Panc1 (cell line): ENCODE results near the gene MEGF11. TPM values are rescaled to one million over a fixed set of nuclear protein-coding genes. Genes with fewer than 3 reads are reported as not detected.
A peak's percentile ranks its signal among the peaks of the same experiment; 100 is the strongest.

Experiments
- ATAC-seq: fragments of 200-7000 bp; cut with Tn5 transposase; 2 replicates; pipeline ENCODE4 v1.9.1; 2020; ENCODE audit warnings: mild to moderate bottlenecking, moderate library complexity
- BruUV-seq: library from RNA; stranded (reverse); fragments of 400-500 nt; replicated peaks from 2 replicates; lab custom pipeline; 2021; lab: Mats Ljungman, UMichigan
- CTCF ChIA-PET: fragments of 300-600 bp; sonication (Branson Sonifier 250); formaldehyde crosslinking; loops from one replicate; lab custom pipeline; 2022; ENCODE audit warnings: antibody characterized with exemption; lab: Charles Lee
- POLR2A ChIA-PET: fragments of 300-600 bp; sonication (Branson Sonifier 250); formaldehyde crosslinking; loops from one replicate; lab custom pipeline; 2022; ENCODE audit warnings: antibody characterized with exemption; lab: Charles Lee
- DNase-seq: peaks from one replicate; pipeline ENCODE4 v3.0.0-alpha.2; 2010; ENCODE audit warnings: low read depth, low spot score
- H3K27ac ChIP-seq: 2 replicates; pipeline ENCODE4 v1.5.1; 2011; ENCODE audit warnings: mild to moderate bottlenecking, low read length, inconsistent platforms
- H3K27me3 ChIP-seq: fragments of 200-500 bp; sonication (Bioruptor generic); 2 replicates; pipeline ENCODE4 v1.6.0; 2014; ENCODE audit warnings: low read length, inconsistent platforms; ENCODE audit not compliant: control insufficient read depth, insufficient read depth
- H3K36me3 ChIP-seq: fragments of 200-500 bp; sonication (Bioruptor generic); 2 replicates; pipeline ENCODE4 v1.5.1; 2014; ENCODE audit warnings: inconsistent platforms, mild to moderate bottlenecking, low read length, moderate library complexity; ENCODE audit not compliant: control insufficient read depth, insufficient read depth
- H3K4me1 ChIP-seq: 2 replicates; pipeline ENCODE4 v1.5.1; 2011; ENCODE audit warnings: inconsistent platforms, mild to moderate bottlenecking, low read length, moderate library complexity; ENCODE audit not compliant: control insufficient read depth, insufficient read depth
- H3K4me3 ChIP-seq, 2 experiments: 2 replicates each; pipeline ENCODE4 v1.5.1; 2011 to 2012; ENCODE audit warnings: low read depth in 2 of 2, low read length in 2 of 2, mild to moderate bottlenecking in 2 of 2, inconsistent platforms in 1 of 2, moderate library complexity in 1 of 2
- H3K9me3 ChIP-seq: fragments of 200-500 bp; sonication (Bioruptor generic); 2 replicates; pipeline ENCODE4 v1.5.1; 2014; ENCODE audit warnings: low read depth, mild to moderate bottlenecking, inconsistent platforms, low read length, moderate library complexity; ENCODE audit not compliant: control insufficient read depth, insufficient read depth
- POLR2AphosphoS5 ChIP-seq: IDR thresholded peaks from 2 replicates; pipeline ENCODE4 v1.6.1; 2012; ENCODE audit warnings: mild to moderate bottlenecking, low read depth, low read length, moderate library complexity
- SIN3A ChIP-seq: IDR thresholded peaks from 2 replicates; pipeline ENCODE4 v1.6.1; 2012; ENCODE audit warnings: low read depth, mild to moderate bottlenecking, low read length, moderate library complexity, borderline replicate concordance; ENCODE audit not compliant: insufficient read depth
- TCF7L2 ChIP-seq: IDR thresholded peaks from 2 replicates; pipeline ENCODE4 v1.6.1; 2011; ENCODE audit warnings: mild to moderate bottlenecking, low read depth, low read length, inconsistent platforms
- in situ Hi-C: cut with HindIII; loops from 2 replicates; pipeline ENCODE4 v1.10.0; 2016; ENCODE audit warnings: low sequenced_read_pairs, low pct_unique_long_range_greater_than_20kb
- intact Hi-C: fragments of 100-400 bp; cut with micrococcal nuclease; formaldehyde crosslinking; loops from one replicate; pipeline ENCODE4 v1.10.0; 2022; ENCODE audit not compliant: unreplicated experiment
- total RNA-seq: library from RNA; stranded (reverse); gene quantifications from one replicate; pipeline ENCODE4 v1.2.1, GENCODE V29; 2021; ENCODE audit not compliant: unreplicated experiment
- TF ChIP-seq, protein P1 (sequence below), 2 experiments: IDR thresholded peaks; 2 replicates each; pipeline ENCODE4 v1.6.1; 2011 to 2012; ENCODE audit warnings: low read depth in 2 of 2, control low read depth in 1 of 2, low read length in 1 of 2, mild to moderate bottlenecking in 1 of 2, moderate library complexity in 1 of 2; ENCODE audit not compliant: insufficient read depth in 1 of 2
- TF ChIP-seq, protein P2 (sequence below): fragments of 450-650 bp; IDR thresholded peaks from 2 replicates; pipeline ENCODE4 v1.5.1; 2017; ENCODE audit warnings: mild to moderate bottlenecking

The MEGF11 gene
- total RNA-seq, 1 experiment from 2014 or later, result 0.95 TPM

DNA sequence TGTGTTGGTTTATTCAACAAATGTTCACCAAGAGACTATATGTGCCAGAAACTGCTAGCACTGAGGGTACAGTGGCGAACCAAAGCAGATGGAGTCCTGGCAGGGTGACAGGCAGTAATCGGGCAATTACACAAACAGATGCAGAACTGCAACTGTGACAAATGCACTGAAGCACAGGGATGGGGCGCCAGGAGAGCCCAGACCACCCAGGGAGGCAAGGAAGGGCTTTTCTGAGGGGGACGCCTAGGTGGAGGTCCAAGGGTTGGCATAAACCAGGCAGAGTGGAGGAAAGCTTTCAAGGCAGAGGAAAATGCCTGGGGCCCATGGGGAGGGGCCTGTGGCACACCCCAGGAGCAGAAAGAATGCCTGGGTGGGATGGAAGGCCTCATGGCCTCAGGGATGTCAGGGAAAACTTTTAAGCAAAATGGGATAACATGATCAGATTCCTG is 45.3 kb upstream of the MEGF11 start:
- Histone ChIP-seq H3K9me3 (no peaks in the 10 kb centered on the region), H3K4me1 (peaks cover 16% of the 10 kb centered on the region), H3K36me3 (no peaks in the 10 kb centered on the region), H3K4me3 (no peak overlapping the region), H3K27ac (no peak overlapping the region), H3K27me3 (no peaks in the 10 kb centered on the region)
- intact Hi-C loops (no loop called here), in situ Hi-C loops (no loop called here)
- CTCF ChIA-PET, result no interaction called here
- no peak for DNase-seq
- POLR2A ChIA-PET, result interaction anchor here (0.8 kb wide), 1 partner anchor 425 kb away, joined by 6 read pairs; no protein-coding TSS in a partner anchor
- TF ChIP-seq TCF7L2 (no peak), SIN3A (no peak), POLR2AphosphoS5 (no peak)
- TF ChIP-seq, protein P1, sequence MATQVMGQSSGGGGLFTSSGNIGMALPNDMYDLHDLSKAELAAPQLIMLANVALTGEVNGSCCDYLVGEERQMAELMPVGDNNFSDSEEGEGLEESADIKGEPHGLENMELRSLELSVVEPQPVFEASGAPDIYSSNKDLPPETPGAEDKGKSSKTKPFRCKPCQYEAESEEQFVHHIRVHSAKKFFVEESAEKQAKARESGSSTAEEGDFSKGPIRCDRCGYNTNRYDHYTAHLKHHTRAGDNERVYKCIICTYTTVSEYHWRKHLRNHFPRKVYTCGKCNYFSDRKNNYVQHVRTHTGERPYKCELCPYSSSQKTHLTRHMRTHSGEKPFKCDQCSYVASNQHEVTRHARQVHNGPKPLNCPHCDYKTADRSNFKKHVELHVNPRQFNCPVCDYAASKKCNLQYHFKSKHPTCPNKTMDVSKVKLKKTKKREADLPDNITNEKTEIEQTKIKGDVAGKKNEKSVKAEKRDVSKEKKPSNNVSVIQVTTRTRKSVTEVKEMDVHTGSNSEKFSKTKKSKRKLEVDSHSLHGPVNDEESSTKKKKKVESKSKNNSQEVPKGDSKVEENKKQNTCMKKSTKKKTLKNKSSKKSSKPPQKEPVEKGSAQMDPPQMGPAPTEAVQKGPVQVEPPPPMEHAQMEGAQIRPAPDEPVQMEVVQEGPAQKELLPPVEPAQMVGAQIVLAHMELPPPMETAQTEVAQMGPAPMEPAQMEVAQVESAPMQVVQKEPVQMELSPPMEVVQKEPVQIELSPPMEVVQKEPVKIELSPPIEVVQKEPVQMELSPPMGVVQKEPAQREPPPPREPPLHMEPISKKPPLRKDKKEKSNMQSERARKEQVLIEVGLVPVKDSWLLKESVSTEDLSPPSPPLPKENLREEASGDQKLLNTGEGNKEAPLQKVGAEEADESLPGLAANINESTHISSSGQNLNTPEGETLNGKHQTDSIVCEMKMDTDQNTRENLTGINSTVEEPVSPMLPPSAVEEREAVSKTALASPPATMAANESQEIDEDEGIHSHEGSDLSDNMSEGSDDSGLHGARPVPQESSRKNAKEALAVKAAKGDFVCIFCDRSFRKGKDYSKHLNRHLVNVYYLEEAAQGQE (IDR thresholded peaks at IDR 0.05; ENCODE audit: insufficient read depth in 1 of 2, low read depth in 2 of 2, low read length in 1 of 2), result no peak
- TF ChIP-seq, protein P2, sequence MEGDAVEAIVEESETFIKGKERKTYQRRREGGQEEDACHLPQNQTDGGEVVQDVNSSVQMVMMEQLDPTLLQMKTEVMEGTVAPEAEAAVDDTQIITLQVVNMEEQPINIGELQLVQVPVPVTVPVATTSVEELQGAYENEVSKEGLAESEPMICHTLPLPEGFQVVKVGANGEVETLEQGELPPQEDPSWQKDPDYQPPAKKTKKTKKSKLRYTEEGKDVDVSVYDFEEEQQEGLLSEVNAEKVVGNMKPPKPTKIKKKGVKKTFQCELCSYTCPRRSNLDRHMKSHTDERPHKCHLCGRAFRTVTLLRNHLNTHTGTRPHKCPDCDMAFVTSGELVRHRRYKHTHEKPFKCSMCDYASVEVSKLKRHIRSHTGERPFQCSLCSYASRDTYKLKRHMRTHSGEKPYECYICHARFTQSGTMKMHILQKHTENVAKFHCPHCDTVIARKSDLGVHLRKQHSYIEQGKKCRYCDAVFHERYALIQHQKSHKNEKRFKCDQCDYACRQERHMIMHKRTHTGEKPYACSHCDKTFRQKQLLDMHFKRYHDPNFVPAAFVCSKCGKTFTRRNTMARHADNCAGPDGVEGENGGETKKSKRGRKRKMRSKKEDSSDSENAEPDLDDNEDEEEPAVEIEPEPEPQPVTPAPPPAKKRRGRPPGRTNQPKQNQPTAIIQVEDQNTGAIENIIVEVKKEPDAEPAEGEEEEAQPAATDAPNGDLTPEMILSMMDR, result no peak
- no TSS peak for BruUV-seq
- no peak for ATAC-seq

DNA sequence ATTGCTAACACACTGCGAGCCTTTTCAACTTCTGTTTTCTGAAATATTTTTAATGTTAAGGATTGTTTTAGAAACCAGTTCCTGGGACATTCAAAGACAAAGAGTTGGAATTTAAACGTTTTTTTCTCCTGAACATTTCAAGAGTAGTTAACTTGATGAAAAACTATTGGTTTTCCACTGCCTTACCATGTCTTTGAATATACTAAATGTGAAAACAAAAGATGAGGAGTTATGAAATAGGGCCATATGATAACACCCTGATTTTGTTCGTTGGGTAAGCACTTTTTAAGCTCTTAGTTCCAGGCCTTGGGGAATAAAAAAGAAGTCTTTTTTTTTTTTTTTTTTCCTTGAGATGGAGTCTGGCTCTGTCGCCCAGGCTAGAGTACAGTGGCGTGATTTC is 42.6 kb upstream of the MEGF11 start:
- in situ Hi-C loops (no loop called here), intact Hi-C loops (no loop called here)
- DNase-seq (no peak), ATAC-seq (no peak)
- CTCF ChIA-PET, result interaction anchor here (0.6 kb wide), 1 partner anchor 162 kb away, joined by 3 read pairs; no protein-coding TSS in a partner anchor
- H3K27ac ChIP-seq, result 0 out of 2 replicates have a peak overlapping the region, but pooled peaks have one; percentile 9
- peaks cover 22% of the 10 kb centered on the region for H3K4me1 ChIP-seq
- no peaks in the 10 kb centered on the region for H3K9me3 ChIP-seq
- TF ChIP-seq, protein P2, result no peak
- TF ChIP-seq SIN3A, result no peak
- no peak for TF ChIP-seq POLR2AphosphoS5
- TF ChIP-seq, protein P1 (IDR thresholded peaks at IDR 0.05; ENCODE audit: insufficient read depth in 1 of 2, low read depth in 2 of 2, low read length in 1 of 2), result no peak
- no peak for TF ChIP-seq TCF7L2
- no peaks in the 10 kb centered on the region for H3K36me3 ChIP-seq
- no TSS peak for BruUV-seq
- no peaks in the 10 kb centered on the region for H3K27me3 ChIP-seq
- POLR2A ChIA-PET, result no interaction called here
- H3K4me3 ChIP-seq, result no peak overlapping the region
